GM23338 (cell line): ENCODE results near the gene TRPM2. TPM values are rescaled to one million over a fixed set of nuclear protein-coding genes. Genes with fewer than 3 reads are reported as not detected.
A peak's percentile ranks its signal among the peaks of the same experiment; 100 is the strongest.

Experiments
- ATAC-seq: fragments of 200-7000 bp; cut with Tn5 transposase; 3 replicates; pipeline ENCODE4 v1.9.1; 2020
- DNase-seq: peaks from one replicate; pipeline ENCODE4 v3.0.0-alpha.2; 2015; ENCODE audit warnings: low spot score
- H2AFZ ChIP-seq: fragments of 200-600 bp; sonication (generic); 2 replicates; pipeline ENCODE4 v1.8.0; 2016; ENCODE audit warnings: antibody characterized with exemption, mild to moderate bottlenecking, moderate library complexity
- H3F3A ChIP-seq: fragments of 200-600 bp; sonication (generic); replicated peaks from 2 replicates; pipeline ENCODE4 v1.8.0; 2017; ENCODE audit warnings: antibody characterized with exemption, mixed run types, low read depth
- H3K27ac ChIP-seq: fragments of 200-600 bp; sonication (generic); 2 replicates; pipeline ENCODE4 v1.6.1; 2016; ENCODE audit warnings: low read depth
- H3K27me3 ChIP-seq: fragments of 200-600 bp; sonication (generic); 2 replicates; pipeline ENCODE4 v1.8.0; 2016; ENCODE audit warnings: mild to moderate bottlenecking, mixed run types, moderate library complexity; ENCODE audit not compliant: insufficient read depth
- H3K36me3 ChIP-seq: fragments of 200-600 bp; sonication (generic); 2 replicates; pipeline ENCODE4 v1.8.0; 2016; ENCODE audit warnings: mild to moderate bottlenecking; ENCODE audit not compliant: insufficient read depth
- H3K4me1 ChIP-seq: fragments of 200-600 bp; sonication (generic); 2 replicates; pipeline ENCODE4 v1.8.0; 2016; ENCODE audit warnings: mild to moderate bottlenecking, moderate library complexity; ENCODE audit not compliant: insufficient read depth
- H3K4me2 ChIP-seq: fragments of 200-600 bp; sonication (generic); 2 replicates; pipeline ENCODE4 v1.7.1; 2017; ENCODE audit warnings: mixed run types
- H3K4me3 ChIP-seq: fragments of 200-600 bp; sonication (generic); 2 replicates; pipeline ENCODE4 v1.6.1; 2016; ENCODE audit warnings: mixed run types
- H3K79me2 ChIP-seq: fragments of 200-600 bp; sonication (generic); replicated peaks from 2 replicates; pipeline ENCODE4 v1.8.0; 2017; ENCODE audit warnings: mild to moderate bottlenecking; ENCODE audit not compliant: insufficient read depth
- H3K9me2 ChIP-seq: fragments of 200-600 bp; sonication (generic); 2 replicates; pipeline ENCODE4 v1.8.0; 2017; ENCODE audit not compliant: insufficient read depth
- H4K20me1 ChIP-seq: fragments of 200-600 bp; sonication (generic); replicated peaks from 2 replicates; pipeline ENCODE4 v1.8.0; 2017; ENCODE audit warnings: mild to moderate bottlenecking; ENCODE audit not compliant: insufficient read depth
- H3K27ac Mint-ChIP-seq: 2 replicates; pipeline ENCODE4 v1.8.0; 2020; ENCODE audit warnings: inconsistent platforms, mild to moderate bottlenecking, moderate library complexity, mixed read lengths
- H3K27me3 Mint-ChIP-seq: 3 replicates; pipeline ENCODE4 v1.8.0; 2022; ENCODE audit warnings: low read depth, mild to moderate bottlenecking, moderate library complexity, mixed read lengths, inconsistent platforms; ENCODE audit not compliant: insufficient read depth, poor library complexity
- H3K36me3 Mint-ChIP-seq: 3 replicates; pipeline ENCODE4 v1.8.0; 2021; ENCODE audit warnings: low read depth, mild to moderate bottlenecking, inconsistent platforms, moderate library complexity, mixed read lengths
- H3K4me1 Mint-ChIP-seq: 3 replicates; pipeline ENCODE4 v1.8.0; 2020; ENCODE audit warnings: mild to moderate bottlenecking, inconsistent platforms, mixed read lengths
- H3K4me3 Mint-ChIP-seq: 3 replicates; pipeline ENCODE4 v1.8.0; 2021; ENCODE audit warnings: moderate library complexity, mild to moderate bottlenecking, inconsistent platforms, mixed read lengths
- H3K9me3 Mint-ChIP-seq: 3 replicates; pipeline ENCODE4 v1.8.0; 2020; ENCODE audit warnings: moderate library complexity, mild to moderate bottlenecking, inconsistent platforms, mixed read lengths
- CREB1 ChIP-seq: fragments of 250-450 bp; sonication (Bioruptor Pico); IDR thresholded peaks from 2 replicates; pipeline ENCODE4 v1.5.0; 2020; ENCODE audit warnings: low read depth, mild to moderate bottlenecking, moderate library complexity
- CTCF ChIP-seq, 2 experiments: fragments of 200-600 bp in 1 of 2; sonication (generic) in 1 of 2; conservative IDR thresholded peaks; 2 replicates each; pipeline versions ENCODE4 v1.5.1 to v1.6.1; 2016 to 2017; ENCODE audit warnings: antibody characterized with exemption in 2 of 2, low read depth in 2 of 2, mild to moderate bottlenecking in 2 of 2, moderate library complexity in 1 of 2
- ETS1 ChIP-seq: IDR thresholded peaks from 2 replicates; pipeline ENCODE4 v1.6.1; 2016; ENCODE audit warnings: antibody characterized with exemption
- EZH2 ChIP-seq: fragments of 200-600 bp; sonication (generic); IDR thresholded peaks from one replicate; pipeline ENCODE4 v1.8.0; 2017; ENCODE audit warnings: antibody characterized with exemption, mild to moderate bottlenecking, low read depth; ENCODE audit not compliant: unreplicated experiment
- EZH2phosphoT487 ChIP-seq: fragments of 200-600 bp; sonication (generic); IDR thresholded peaks from one replicate; pipeline ENCODE4 v1.8.1; 2018; ENCODE audit warnings: antibody characterized with exemption; ENCODE audit not compliant: unreplicated experiment
- JUNB ChIP-seq: IDR thresholded peaks from one replicate; pipeline ENCODE4 v1.6.1; 2016; ENCODE audit warnings: antibody characterized with exemption; ENCODE audit not compliant: unreplicated experiment
- NANOG ChIP-seq: IDR thresholded peaks from 2 replicates; pipeline ENCODE4 v1.6.1; 2016; ENCODE audit warnings: antibody characterized with exemption, borderline replicate concordance
- POLR2AphosphoS5 ChIP-seq: IDR thresholded peaks from 2 replicates; pipeline ENCODE4 v1.6.1; 2016; ENCODE audit warnings: antibody characterized with exemption, low read depth
- REST ChIP-seq: IDR thresholded peaks from one replicate; pipeline ENCODE4 v1.6.1; 2018; ENCODE audit warnings: antibody characterized with exemption; ENCODE audit not compliant: unreplicated experiment
- STAT1 ChIP-seq: IDR thresholded peaks from one replicate; pipeline ENCODE4 v1.6.1; 2016; ENCODE audit warnings: antibody characterized with exemption; ENCODE audit not compliant: unreplicated experiment
- ZNF114 ChIP-seq: fragments of 250-450 bp; sonication (Bioruptor Pico); IDR thresholded peaks from 2 replicates; pipeline ENCODE4 v1.5.0; 2020; ENCODE audit warnings: mild to moderate bottlenecking, moderate library complexity
- ZNF331 ChIP-seq: fragments of 250-450 bp; sonication (Bioruptor Pico); IDR thresholded peaks from 2 replicates; pipeline ENCODE4 v1.5.0; 2020; ENCODE audit warnings: low read depth, mild to moderate bottlenecking, moderate library complexity
- ZNF462 ChIP-seq: fragments of 250-450 bp; sonication (Bioruptor Pico); IDR thresholded peaks from 2 replicates; pipeline ENCODE4 v1.5.0; 2020; ENCODE audit warnings: mild to moderate bottlenecking, moderate library complexity
- polyA plus RNA-seq: library from polyadenylated mRNA; unstranded; fragments of >200 nt; fragmentation: Nextera tagmentation; extraction: Ambion mirVana; gene quantifications from 2 replicates; pipeline ENCODE4 v1.2.1, GENCODE V29; 2016
- total RNA-seq: library from RNA; depleted of rRNA; stranded (reverse); fragments of >200 nt; shearing (Covaris generic); gene quantifications from 2 replicates; pipeline ENCODE4 v1.2.3, GENCODE V29; 2014

TRPM2 gene
- total and polyA plus RNA-seq, 2 experiments from 2014 or later = 0.53 to 0.83 TPM

- no peaks in the 10 kb centered on the region for H3K4me1 Mint-ChIP-seq
- Histone ChIP-seq H3K4me3 (no peak overlapping the region), H3K27me3 (no peaks in the 10 kb centered on the region), H3K4me2 (no peak overlapping the region), H4K20me1 (no peaks in the 10 kb centered on the region), H3K27ac (no peak overlapping the region), H3K9me2 (no peaks in the 10 kb centered on the region), H3F3A (no peaks in the 10 kb centered on the region), H3K4me1 (no peaks in the 10 kb centered on the region), H3K79me2 (no peaks in the 10 kb centered on the region), H2AFZ (no peak overlapping the region), H3K36me3 (no peaks in the 10 kb centered on the region)
- H3K36me3 Mint-ChIP-seq = peaks cover 3% of the 10 kb centered on the region; the same call in 1 of the 3 replicates
- DNase-seq (no peak), ATAC-seq (peak; percentile 39)
- TF ChIP-seq EZH2phosphoT487 = no peak
- TF ChIP-seq CTCF (conservative IDR thresholded peaks at IDR 0.05; ENCODE audit: low read depth in 2 of 2) = no peak
- TF ChIP-seq JUNB = no peak
- TF ChIP-seq STAT1 = no peak
- no peak for TF ChIP-seq ETS1
- no peak for TF ChIP-seq ZNF462 (CRISPR knock-in tag)
- no peak for TF ChIP-seq ZNF114 (CRISPR knock-in tag)
- no peak for TF ChIP-seq REST
- TF ChIP-seq NANOG = no peak
- no peak for TF ChIP-seq ZNF331 (CRISPR knock-in tag)
- no peak for TF ChIP-seq CREB1
- TF ChIP-seq EZH2 = no peak
- TF ChIP-seq POLR2AphosphoS5 = no peak
- no peaks in the 10 kb centered on the region for H3K9me3 Mint-ChIP-seq
- H3K27me3 Mint-ChIP-seq = peaks cover 11% of the 10 kb centered on the region
- no peak overlapping the region for H3K4me3 Mint-ChIP-seq
- no peak overlapping the region for H3K27ac Mint-ChIP-seq
Measured at GRCh38 chr21:44321846-44322450, 31.5 kb upstream of the TRPM2 start.
